ENCODE measurements around the gene RPS25.
"Not testable (repeated sequence)": the region's sequence is repeated elsewhere in the genome, so short reads cannot be mapped to it uniquely, and the experiment has no call there.

The RPS25 gene

DNA sequence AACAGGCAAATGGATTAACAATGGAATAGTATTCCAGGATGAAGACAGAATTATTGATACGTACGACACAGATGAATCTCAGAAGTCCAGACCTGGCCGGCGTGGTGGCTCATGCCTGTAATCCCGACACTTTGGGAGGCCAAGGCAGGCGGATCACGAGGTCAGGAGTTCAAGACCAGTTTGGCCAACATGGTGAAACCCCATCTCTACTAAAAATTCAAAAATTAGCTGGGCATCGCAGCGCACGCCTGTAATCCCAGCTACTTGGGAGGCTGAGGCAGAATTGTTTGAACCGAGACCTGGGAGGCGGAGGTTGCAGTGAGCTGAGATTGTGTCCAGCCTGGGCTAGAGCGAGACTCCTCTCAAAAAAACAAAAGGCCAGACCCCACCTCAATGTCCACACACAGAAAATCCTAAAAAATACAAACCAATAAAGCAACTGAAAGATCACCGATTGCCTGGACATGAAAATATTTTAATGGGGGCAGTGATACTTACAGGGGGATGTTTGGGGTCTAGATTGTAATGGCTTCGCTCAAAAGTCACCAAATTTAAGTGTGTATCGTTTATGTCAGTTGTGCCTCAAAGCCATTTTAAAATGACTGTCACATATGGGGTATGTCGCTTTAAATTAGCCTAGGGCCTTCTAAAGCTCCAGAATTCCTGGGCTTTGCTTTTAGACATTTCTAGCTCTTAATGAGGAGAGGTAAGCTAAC lies 3.8 kb downstream of the RPS25 start:
- no peak for DNase-seq

DNA sequence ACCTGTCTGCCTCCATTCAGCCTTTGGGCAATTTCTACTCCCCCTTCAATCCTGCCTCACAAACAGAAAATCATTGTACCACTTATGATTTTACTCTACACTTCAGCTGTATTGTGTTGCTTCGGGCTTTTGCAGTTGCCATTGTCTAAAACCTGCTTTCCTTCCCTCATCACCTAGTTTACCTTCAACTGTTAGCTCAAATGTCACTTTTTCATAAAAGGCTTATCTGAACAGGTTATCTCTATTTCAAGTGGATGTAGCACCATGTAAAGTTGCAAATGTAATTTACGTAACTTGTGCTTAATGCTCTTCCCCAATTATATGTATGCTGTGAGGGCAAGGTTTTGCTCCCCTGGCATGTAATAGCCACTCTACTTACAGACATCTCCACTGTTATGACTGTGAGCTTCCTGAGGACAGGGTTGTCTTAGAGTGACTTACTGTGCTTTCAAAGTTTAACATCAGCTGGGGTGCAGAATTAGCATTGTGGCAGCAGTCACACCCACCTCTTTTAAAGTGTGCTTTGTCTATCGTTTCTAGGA lies 5.4 kb downstream of the RPS25 start:
- no peak for DNase-seq

DNA sequence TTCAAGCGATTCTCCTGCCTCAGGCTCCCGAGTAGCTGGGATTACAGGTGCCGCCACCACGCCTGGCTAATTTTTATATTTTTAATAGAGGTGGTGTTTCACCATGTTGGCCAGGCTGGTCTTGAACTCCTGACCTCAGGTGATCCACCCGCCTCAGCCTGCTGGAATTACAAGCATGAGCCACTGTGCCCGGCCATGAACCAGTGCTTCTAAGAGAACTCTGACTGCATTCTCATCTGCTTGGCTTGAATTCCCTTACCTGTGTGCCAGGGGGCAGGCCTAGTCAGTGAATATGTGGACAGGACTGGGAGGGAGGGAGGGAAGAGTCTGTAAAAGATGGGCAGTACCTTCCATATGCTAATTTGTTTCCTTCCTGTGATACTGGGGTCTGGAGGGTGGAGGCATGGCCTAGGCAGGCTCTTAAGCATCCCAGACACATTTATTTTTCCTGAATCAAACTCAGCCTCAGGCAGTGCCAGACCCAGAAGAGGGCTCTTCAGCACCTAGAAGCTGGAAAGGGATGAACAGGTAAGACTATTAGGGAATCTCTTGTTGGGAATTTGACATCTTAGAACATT lies 6.6 kb downstream of the RPS25 start:
- DNase-seq, result no peak

DNA sequence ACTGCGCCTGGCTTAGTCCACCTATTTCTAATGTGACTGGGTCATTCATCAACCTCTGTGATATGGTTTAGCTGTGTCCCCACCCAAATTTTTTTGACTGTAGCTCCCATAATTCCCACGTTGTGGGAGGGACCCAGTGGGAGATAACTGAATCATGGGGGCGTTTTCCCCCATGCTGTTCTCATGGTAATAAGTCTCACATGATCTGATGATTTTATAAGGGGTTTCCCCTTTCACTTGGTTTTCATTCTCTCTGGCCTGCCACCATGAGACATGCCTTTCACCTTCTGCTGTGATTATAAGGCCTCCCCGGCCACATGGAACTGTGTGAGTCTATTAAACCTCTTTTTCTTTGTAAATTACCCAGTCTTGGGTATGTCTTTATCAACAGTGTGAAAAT lies 11.5 kb downstream of the RPS25 start:
- no peak for DNase-seq

DNA sequence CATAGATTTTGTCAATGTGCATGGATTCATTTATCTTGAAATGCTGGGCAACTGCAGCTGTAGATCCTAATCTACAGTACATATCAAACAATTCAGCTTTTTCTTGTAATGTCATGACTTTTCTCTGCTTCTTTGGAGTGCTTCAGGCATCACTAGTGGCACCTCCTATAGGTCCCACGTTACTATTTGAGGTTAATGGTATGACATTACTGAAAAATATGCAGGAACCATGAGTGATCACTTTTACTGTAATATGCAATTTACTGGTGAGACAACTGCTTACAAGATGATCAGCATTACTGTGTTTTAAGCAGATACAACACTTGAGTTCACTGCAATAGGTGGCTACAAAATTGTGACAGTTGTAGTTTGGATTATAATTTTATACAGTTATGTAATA lies 17.2 kb downstream of the RPS25 start:
- no peak for DNase-seq

DNA sequence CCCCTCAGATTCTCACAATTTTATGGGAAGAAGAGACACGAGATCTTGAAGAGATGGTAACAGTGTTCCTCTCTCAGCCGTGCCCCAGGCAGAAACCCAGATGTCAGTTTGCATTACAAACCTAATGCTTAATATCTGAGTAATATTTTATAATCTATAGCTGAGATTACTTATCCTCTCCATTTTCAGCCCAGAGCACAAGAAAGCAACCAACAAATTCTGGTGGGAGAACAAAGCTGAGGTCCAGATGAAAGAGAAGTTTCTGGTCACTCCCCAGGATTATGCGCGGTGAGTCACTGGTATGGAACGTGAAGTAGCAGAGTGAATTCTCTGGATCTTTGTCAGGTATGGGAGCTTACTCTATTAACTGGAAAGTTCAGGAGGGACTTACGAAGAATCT lies 19.3 kb downstream of the RPS25 start:
- DNase-seq, result no peak

DNA sequence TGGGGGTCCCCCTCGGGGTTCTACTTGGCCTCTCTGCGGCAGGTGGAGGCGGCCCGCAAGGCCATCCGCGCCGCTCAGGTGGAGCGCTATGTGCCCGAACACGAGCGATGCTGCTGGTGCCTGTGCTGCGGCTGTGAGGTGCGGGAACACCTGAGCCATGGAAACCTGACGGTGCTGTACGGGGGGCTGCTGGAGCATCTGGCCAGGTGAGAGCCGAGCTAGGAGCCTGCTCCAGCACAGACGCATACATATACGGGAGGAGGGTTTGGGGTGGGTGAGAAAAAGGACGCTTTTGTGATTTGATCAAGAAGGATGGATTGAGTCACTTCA lies 19.8 kb downstream of the RPS25 start:
- DNase-seq, result peak in 1 of 6 experiments; percentile 28

DNA sequence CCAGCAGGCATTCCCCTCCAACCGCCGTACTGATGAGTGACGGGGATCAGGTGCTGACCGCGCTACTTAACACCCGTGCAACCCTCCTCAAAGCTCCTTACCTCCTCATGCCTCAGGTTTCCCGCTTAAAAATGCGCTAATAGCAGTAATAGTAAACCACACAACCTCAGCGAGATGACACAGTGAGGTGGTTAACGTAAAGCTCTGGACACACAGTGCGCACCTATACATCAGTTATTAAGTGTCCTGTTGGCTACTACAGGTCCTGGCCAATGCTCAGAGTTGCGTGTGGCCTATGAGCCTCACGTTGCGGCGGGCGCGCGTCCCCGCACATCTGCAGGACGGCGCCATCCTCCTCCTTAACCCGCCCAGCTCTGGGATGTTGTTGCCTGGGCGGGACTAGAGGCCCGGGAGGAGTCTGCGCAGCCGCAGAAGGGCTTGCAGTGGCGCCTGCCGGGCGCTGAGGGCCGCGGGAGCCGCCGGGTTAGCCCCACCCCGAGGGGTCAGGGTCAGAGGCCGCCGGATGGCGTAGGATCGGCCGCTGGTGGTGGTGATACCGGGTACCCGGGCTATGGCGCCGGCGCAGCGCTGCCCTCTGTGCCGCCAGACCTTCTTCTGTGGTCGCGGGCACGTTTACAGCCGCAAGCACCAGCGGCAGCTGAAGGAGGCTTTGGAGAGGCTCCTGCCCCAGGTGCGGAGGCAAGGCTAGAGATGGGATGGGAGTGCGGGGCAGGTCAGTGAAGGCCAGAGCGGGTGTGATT lies 20.3 kb downstream of the RPS25 start, which contains the start of gene CENATAC:
CENATAC (plus strand) TSS at position 512 of the 761 bp plus-strand sequence; CDS start at position 572, 60 bp downstream.
- peak; percentile 90 to 96 (median 92) for DNase-seq

DNA sequence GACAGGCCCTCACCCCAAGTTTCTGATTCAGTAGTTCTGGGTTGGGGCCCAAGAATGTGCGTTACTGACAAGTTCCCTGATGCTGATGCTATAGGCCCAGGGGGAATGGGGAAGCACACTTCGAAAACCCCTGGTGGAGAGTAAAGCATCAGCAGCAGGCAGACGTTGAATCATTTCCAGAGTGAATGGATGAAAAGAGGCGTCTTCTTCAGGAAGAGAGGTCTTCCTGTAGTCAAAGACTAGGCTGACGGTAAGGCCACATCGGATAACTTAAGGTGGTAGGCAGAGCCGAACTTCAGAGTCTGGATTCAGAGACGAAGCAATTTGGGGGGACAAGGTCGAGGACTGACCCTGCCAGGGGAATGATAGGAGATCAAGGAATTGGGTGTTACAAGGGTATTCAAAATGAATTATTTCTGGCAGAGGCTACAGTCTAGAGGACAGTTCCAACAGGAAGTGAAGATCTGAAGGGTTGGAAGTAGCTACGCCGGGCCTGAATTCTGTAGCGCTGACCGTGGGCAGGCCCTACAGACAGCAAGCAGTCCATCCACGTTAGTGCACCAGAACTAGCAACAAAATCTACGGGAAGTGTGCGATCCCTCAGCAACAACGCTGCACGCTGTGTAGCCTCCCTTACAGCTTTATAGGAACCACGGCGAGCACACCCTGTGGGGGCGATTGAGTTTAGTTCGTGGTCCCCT lies 21.1 kb downstream of the RPS25 start:
- DNase-seq, result peak in 5 of 6 experiments; percentile 16 to 42 (median 25)

DNA sequence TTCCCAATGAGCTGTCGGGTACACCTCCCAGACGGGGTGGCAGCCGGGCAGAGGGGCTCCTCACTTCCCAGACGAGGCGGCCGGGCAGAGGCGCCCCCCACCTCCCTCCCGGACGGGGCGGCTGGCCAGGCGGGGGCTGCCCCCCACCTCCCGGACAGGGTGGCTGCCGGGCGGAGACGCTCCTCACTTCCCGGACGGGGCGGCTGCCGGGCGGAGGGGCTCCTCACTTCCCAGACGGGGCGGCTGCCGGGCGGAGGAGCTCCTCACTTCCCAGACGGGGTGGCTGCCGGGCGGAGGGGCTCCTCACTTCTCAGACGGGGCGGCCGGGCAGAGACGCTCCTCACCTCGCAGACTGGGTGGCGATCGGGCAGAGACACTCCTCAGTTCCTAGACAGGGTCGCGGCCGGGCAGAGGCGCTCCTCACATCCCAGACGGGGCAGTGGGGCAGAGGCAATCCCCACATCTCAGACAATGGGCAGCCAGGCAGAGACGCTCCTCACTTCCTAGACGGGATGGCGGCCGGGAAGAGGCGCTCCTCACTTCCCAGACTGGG lies 26.6 kb downstream of the RPS25 start:
- not testable (repeated sequence) for DNase-seq

DNA sequence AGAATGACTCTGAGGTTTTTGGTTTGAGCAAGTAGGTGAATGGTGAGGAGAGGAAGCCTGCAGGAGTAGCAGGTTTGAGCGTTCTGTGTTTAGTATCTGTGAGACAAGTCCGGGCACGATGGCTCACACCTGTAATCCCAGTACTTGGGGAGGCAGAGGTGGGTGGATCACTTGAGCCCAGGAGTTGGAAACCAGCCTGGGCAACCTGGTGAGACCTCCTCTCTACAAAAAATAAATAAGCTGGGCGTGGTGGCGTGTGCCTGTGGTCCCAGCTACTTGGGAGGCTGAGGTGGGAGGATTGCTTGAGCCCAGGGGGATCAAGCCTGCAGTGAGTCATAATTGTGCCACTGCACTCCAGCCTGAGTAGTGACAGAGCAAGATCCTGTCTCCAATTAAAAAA lies 29.9 kb downstream of the RPS25 start:
- DNase-seq, result no peak

DNA sequence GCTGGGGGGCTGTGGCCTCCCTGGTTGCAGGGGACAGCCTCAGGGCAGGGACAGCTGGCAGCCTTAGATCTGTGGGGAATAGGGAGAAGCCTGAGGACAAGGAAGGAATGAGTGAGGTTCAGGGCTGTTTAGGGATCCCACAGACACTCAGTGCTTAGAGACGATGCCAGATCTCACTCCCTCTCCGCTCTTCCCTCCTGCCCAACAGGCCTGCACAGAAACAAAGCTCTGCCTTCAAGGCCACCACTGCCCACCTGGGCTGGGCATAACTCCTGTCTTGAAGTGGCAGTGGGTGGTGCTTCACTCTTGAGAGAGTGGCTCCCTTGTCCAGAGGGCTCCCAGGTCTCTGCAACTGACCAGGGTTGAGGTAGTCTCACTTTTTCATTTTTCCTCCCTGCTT lies 33.3 kb downstream of the RPS25 start:
- DNase-seq, result no peak

DNA sequence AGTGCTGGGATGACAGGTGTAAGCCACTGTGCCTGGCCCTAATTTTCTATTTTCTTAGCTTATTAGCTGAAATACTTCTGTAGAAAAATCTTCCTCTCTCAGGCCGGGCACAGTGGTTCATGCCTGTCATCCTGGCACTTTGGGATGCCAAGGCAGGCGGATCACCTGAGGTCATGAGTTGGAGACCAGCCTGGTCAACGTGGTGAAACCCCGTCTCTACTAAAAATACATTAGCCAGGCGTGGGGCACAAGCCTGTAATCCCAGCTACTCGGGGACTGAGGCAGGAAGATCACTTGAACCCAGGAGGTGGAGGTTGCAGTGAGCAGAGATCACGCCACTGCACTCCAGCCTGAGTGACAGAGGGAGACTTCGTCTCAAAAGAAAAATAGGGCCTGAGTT lies 33.8 kb downstream of the RPS25 start:
- not testable (repeated sequence) for DNase-seq

DNA sequence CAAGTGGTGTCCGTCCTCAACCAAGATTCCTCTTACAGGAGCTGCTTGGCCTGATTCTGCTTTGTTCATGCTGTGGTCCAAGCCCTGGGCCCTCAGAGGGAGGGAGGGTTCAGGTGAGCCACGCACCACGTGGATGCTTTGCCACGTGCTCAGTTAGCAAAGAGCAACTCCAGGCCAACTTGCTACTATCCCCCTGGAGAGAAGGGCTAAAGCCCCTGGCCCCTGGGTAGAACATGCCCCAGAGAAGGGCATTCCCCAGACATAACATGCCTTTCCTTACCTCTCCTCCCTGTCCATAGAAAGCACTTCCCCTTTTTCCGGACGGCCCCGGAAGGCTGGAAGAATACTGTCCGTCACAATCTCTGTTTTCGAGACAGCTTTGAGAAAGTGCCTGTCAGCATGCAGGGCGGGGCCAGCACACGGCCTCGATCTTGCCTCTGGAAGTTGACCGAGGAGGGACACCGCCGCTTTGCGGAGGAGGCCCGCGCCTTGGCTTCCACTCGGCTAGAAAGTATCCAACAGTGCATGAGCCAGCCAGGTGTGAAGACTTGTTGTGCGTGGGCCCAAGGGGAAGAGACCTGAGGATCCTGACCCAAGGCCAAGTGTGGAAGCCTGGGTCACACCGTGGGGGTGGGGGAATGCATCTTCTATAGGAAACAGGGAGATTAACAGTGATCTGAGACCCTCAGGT lies 37.8 kb downstream of the RPS25 start:
- DNase-seq, result no peak

DNA sequence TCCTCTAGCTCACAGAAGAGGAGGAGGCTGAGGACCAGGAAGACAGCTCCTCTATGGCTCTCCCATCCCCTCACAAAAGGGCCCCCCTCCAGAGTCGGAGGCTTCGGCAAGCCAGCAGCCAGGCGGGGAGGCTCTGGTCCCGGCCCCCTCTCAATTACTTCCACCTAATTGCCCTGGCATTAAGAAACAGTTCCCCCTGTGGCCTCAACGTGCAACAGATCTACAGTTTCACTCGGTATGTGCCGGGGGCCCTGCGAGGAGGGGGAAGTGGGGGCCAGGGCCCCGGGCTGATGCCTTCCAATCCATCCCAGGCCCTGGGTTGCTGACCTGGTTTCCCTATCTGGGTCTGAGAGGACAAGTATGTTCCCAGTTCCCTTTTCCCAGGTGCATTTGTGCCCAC lies 38.7 kb downstream of the RPS25 start:
- no peak for DNase-seq

DNA sequence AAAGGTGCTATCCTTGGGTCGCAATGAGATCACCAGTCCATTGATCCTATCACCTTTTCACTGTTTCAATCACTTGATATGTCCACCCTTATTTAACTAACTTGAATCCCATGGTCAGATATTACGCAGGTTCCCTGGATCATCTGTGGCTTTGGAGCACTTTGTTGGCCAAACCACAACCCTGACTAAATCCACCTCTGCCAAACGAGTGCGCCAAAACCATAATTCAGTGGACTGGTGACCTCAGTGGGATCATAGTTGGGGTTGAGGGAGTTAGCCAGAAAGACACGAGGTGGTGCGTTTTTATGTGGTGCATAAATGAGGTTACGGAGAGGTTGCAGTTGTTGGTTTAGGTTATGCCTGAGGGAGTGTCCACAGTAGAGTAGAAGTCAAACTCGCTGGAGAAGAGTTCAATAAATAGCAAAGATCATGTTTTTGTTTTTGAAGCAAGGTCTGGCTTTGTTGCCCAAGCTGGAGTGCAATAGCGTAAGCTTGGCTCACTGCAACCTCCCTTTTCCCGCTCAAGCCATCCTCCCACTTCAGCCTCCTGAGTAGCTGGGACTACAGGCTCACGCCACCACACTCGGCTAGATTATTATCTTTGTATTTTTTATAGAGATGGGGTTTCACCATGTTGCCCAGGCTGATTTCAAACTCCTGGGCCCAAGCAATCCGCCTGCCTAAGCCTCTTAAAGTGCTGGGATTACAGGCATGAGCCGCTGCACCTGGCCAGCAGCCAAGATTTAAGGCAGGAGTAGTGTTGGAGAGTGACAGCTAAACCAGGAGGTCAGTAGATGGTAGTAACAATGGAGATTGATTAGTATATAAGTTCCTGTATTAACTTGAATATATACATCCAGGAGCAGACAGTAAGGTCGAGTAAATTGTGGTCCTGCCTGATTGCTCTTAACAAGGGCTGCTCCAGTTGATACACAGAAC lies 42.1 kb downstream of the RPS25 start:
- DNase-seq, result no peak

DNA sequence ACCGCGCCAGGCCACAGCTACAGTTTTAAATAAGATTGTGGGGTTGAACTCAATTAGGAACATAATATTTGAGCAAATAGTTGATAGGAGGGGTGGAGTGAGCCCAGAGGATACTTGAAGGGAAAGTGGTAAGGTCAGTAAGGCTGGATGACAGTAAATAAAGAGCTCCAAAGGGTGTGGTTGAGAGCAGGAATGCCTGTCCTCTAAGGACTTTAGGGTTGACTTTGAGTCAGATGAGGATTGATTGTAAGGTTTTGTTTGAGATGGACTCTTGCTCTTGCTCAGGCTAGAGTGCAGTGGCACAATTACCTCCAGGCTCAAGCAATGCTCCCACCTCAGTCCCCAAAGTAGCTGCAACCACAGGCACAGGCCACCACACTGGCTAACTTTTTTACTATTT lies 44.2 kb downstream of the RPS25 start:
- no peak for DNase-seq

DNA sequence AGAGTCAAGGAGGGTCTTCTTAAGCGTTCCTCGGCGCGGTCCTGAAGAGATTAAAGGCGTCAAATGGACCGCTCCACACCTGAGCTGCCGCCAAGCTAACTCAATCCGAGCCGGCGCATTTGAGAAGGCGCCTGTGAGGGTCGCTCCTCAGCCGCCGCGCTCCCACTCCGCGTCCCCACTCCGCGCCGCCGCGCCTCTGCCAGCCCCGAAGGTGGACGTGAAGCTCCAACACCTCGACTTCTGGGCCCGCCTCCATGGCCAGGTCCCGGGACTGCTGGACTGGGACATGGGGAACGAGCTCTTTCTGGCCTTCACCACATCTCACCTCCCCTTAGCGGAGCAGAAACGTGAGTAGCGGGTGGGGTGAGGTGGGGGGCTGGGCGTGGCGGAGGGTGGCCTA lies 46.5 kb downstream of the RPS25 start, which contains the start of gene FOXR1:
FOXR1 (plus strand) TSS at position 116 of the 400 bp plus-strand sequence; CDS start at position 287, 171 bp downstream.
- no peak for DNase-seq

DNA sequence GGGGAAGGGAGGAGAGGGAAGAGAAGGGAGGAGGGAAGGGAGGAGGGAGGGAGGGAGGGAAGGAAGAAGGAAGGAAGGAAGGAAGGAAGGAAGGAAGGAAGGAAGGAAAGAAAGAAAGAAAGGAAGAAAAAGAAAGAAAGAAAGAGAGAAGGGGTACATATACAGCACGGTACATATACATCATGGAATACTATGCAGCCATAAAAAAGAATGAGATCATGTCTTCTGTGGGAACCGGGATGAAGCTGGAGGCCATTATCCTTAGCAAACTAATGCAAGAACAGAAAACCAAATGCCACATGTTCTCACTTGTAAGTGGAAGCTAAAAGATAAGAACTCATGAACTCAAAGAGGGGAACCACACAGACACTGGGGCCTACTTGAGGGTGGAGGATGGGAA lies 48.6 kb downstream of the RPS25 start:
- DNase-seq, result not testable (repeated sequence)
